GM19468 (cell line): ENCODE results near the gene ROR1.

Source experiments
- ATAC-seq: cut with Tn5 transposase; IDR thresholded peaks from one replicate; pipeline ENCODE4 v1.9.1; 2021; ENCODE audit warnings: mild to moderate bottlenecking, moderate library complexity, moderate number of reproducible peaks; ENCODE audit not compliant: unreplicated experiment; ENCODE audit errors: extremely low read depth

The ROR1 gene

GRCh38 chr1:64228167-64228957 lies 454.5 kb downstream of the ROR1 start:
- no peak for ATAC-seq

DNA sequence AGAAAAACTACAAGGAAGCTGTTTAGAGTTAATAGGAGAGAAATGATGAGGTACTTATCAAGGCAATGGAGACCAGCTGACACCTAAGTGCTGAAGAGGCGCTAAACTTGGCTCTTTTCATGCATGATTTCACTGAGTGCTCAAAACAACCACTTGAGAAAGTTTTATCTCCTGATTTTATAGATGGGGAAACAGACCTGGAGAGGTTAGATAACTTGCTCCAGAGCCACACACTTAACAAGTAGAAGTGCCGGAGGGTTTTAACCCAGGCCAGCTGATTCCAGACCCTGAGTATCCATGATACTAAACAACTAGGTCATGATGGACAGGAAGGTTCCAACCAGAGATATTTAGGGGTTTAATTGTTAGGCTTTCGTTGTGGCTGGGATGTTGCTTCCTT lies 455.5 kb downstream of the ROR1 start:
- ATAC-seq: no peak
